ENCODE measurements around the gene MRM1.

Gene MRM1

GRCh38 chr17:36632916-36633771 lies 31.8 kb downstream of the MRM1 start:
- DNase-seq (ENCODE audit: low read depth) = no peak

- no peak for DNase-seq (ENCODE audit: low read depth)
These were observed 39.0 kb downstream of the MRM1 start for GRCh38 chr17:36640346-36640745.

GRCh38 chr17:36640836-36641235 lies 39.5 kb downstream of the MRM1 start:
- DNase-seq (ENCODE audit: low read depth) = no peak

GRCh38 chr17:36641331-36641876 lies 40.0 kb downstream of the MRM1 start:
- no peak for DNase-seq (ENCODE audit: low read depth)

GRCh38 chr17:36641877-36642845 lies 40.8 kb downstream of the MRM1 start:
- DNase-seq (ENCODE audit: low read depth) = no peak

- no peak for DNase-seq (ENCODE audit: low read depth)
These were observed 41.8 kb downstream of the MRM1 start for GRCh38 chr17:36643086-36643685.

GRCh38 chr17:36645422-36645821 lies 44.0 kb downstream of the MRM1 start:
- DNase-seq (ENCODE audit: low read depth) = no peak

GRCh38 chr17:36647636-36648035 lies 46.3 kb downstream of the MRM1 start:
- no peak for DNase-seq (ENCODE audit: low read depth)

- no peak for DNase-seq (ENCODE audit: low read depth)
These were observed 48.9 kb downstream of the MRM1 start for GRCh38 chr17:36650096-36650775.

- DNase-seq (ENCODE audit: low read depth) = no peak
These were observed 52.0 kb downstream of the MRM1 start for GRCh38 chr17:36653374-36653773.

- DNase-seq (ENCODE audit: low read depth) = no peak
These were observed 52.5 kb downstream of the MRM1 start for GRCh38 chr17:36653856-36654255.

GRCh38 chr17:36655726-36656125 lies 54.3 kb downstream of the MRM1 start:
- DNase-seq (ENCODE audit: low read depth) = no peak

- no peak for DNase-seq (ENCODE audit: low read depth)
These were observed 56.0 kb downstream of the MRM1 start for GRCh38 chr17:36657390-36657762.

GRCh38 chr17:36657763-36658490 lies 56.5 kb downstream of the MRM1 start:
- DNase-seq (ENCODE audit: low read depth) = no peak
